B cell (primary cell): ENCODE measurements around the gene FFAR3. TPM values are rescaled to one million over a fixed set of nuclear protein-coding genes. Genes with fewer than 3 reads are reported as not detected.

ENCODE experiments used
- ATAC-seq: fragments of 200-7000 bp; cut with Tn5 transposase; one replicate; pipeline ENCODE4 v1.10.0; 2021; ENCODE audit warnings: low read depth, mild to moderate bottlenecking, moderate number of reproducible peaks, moderate library complexity
- CTCF ChIA-PET: fragments of 350-600 bp; sonication (Branson Sonifier 250); formaldehyde crosslinking; loops from one replicate; lab custom pipeline; 2021; ENCODE audit warnings: antibody characterized with exemption, inconsistent platforms; lab: Charles Lee
- POLR2A ChIA-PET: fragments of 350-600 bp; sonication (Branson Sonifier 250); formaldehyde crosslinking; loops from one replicate; lab custom pipeline; 2021; ENCODE audit warnings: antibody characterized with exemption; lab: Charles Lee
- DNase-seq: peaks from one replicate; pipeline ENCODE4 v3.0.0; 2013
- H2AFZ ChIP-seq: 2 replicates; pipeline ENCODE4 v1.6.1; 2012; ENCODE audit warnings: mild to moderate bottlenecking, low read depth, low read length; ENCODE audit not compliant: insufficient read depth, poor library complexity, severe bottlenecking
- H3K27ac ChIP-seq, 2 donors: 1 replicate in 1 of 2; 2 replicates in 1 of 2; pipeline ENCODE4 v1.5.1; 2012 to 2013; ENCODE audit warnings: low read length in 2 of 2, mild to moderate bottlenecking in 2 of 2, moderate library complexity in 1 of 2
- H3K27me3 ChIP-seq, 4 experiments: fragments of 200-600 bp in 1 of 4; sonication (generic) in 1 of 4; replicated peaks in 1 of 4; 1 replicate in 2 of 4; 2 replicates in 2 of 4; pipeline versions ENCODE4 v1.6.1 to v1.7.0; 2013 to 2016; ENCODE audit warnings: low read length in 3 of 4, mild to moderate bottlenecking in 2 of 4, mixed read lengths in 1 of 4, moderate library complexity in 1 of 4; ENCODE audit not compliant: insufficient read depth in 4 of 4, control insufficient read depth in 3 of 4; ENCODE audit errors: control extremely low read depth in 1 of 4
- H3K36me3 ChIP-seq, 2 experiments: replicated peaks in 1 of 2; 1 replicate in 1 of 2; 2 replicates in 1 of 2; pipeline versions ENCODE4 v1.6.1 to v1.7.1; 2013; ENCODE audit warnings: low read length in 1 of 2; ENCODE audit not compliant: insufficient read depth in 2 of 2, control insufficient read depth in 1 of 2; ENCODE audit errors: control extremely low read depth in 1 of 2, extremely low read depth in 1 of 2
- H3K4me1 ChIP-seq, 2 donors: fragments of 200-600 bp in 1 of 2; sonication (generic) in 1 of 2; 1 replicate in 1 of 2; 2 replicates in 1 of 2; pipeline versions ENCODE4 v1.5.1 to v1.6.1; 2013 to 2017; ENCODE audit warnings: low read length in 2 of 2; ENCODE audit not compliant: control insufficient read depth in 2 of 2, insufficient read depth in 2 of 2
- H3K4me2 ChIP-seq: replicated peaks from 2 replicates; pipeline ENCODE3; 2012; ENCODE audit warnings: mild to moderate bottlenecking, low read depth, low read length; ENCODE audit not compliant: poor library complexity, severe bottlenecking
- H3K4me3 ChIP-seq, 5 experiments: fragments of 200-600 bp in 1 of 5; sonication (generic) in 1 of 5; 1 replicate in 3 of 5; 2 replicates in 2 of 5; pipeline versions ENCODE4 v1.5.1 to v1.7.0; 2011 to 2016; ENCODE audit warnings: low read length in 4 of 5, mild to moderate bottlenecking in 4 of 5, low read depth in 2 of 5, control low read depth in 1 of 5, moderate library complexity in 1 of 5; ENCODE audit not compliant: insufficient read depth in 1 of 5; ENCODE audit errors: control extremely low read depth in 1 of 5, extremely low read depth in 1 of 5
- H3K79me2 ChIP-seq: fragments of 200-600 bp; sonication (generic); one replicate; pipeline ENCODE4 v1.6.0; 2016; ENCODE audit warnings: low read length; ENCODE audit not compliant: control insufficient read depth, insufficient read depth
- H3K9ac ChIP-seq: fragments of 200-600 bp; sonication (generic); 2 replicates; pipeline ENCODE4 v1.6.1; 2017; ENCODE audit warnings: mild to moderate bottlenecking, low read length, moderate library complexity
- H3K9me3 ChIP-seq, 3 donors: one replicate each; pipeline versions ENCODE4 v1.6.1 to v1.7.1; 2013; ENCODE audit warnings: low read length in 2 of 3; ENCODE audit not compliant: control insufficient read depth in 2 of 3, insufficient read depth in 1 of 3; ENCODE audit errors: control extremely low read depth in 1 of 3
- H4K20me1 ChIP-seq: 2 replicates; pipeline ENCODE4 v1.6.0; 2012; ENCODE audit warnings: mild to moderate bottlenecking, low read length; ENCODE audit not compliant: insufficient read depth, control insufficient read depth, poor library complexity, severe bottlenecking
- H3K27ac Mint-ChIP-seq: one replicate; pipeline ENCODE4 v1.8.0; 2021; ENCODE audit warnings: mixed read lengths
- H3K27me3 Mint-ChIP-seq: one replicate; pipeline ENCODE4 v1.8.0; 2021; ENCODE audit warnings: mixed read lengths
- H3K4me1 Mint-ChIP-seq: one replicate; pipeline ENCODE4 v1.8.0; 2021; ENCODE audit warnings: mixed read lengths
- H3K4me3 Mint-ChIP-seq: one replicate; pipeline ENCODE4 v1.8.0; 2021; ENCODE audit warnings: mixed read lengths
- H3K9me3 Mint-ChIP-seq: one replicate; pipeline ENCODE4 v1.8.0; 2022; ENCODE audit warnings: mixed read lengths; ENCODE audit not compliant: insufficient read depth
- CTCF ChIP-seq: fragments of 200-600 bp; IDR thresholded peaks from one replicate; pipeline ENCODE4 v1.8.0; 2022; ENCODE audit warnings: antibody characterized with exemption, mild to moderate bottlenecking
- EZH2 ChIP-seq: IDR thresholded peaks from 2 replicates; pipeline ENCODE4 v1.6.1; 2012; ENCODE audit warnings: borderline replicate concordance, low read depth, mild to moderate bottlenecking, moderate library complexity, low read length; ENCODE audit not compliant: insufficient read depth, poor library complexity, severe bottlenecking
- WGBS: methylation state at CpG from one replicate; pipeline ENCODE4 v1.1.5; 2013; ENCODE audit warnings: missing lambda C conversion rate; ENCODE audit not compliant: insufficient coverage; 5-methylcytosine and 5-hydroxymethylcytosine counted together
- intact Hi-C: fragments of 100-400 bp; cut with micrococcal nuclease; formaldehyde crosslinking; loops from one replicate; pipeline ENCODE4 v1.10.0; 2022
- polyA plus RNA-seq: library from polyadenylated mRNA; depleted of rRNA; stranded (reverse); fragments of >200 nt; gene quantifications from 2 replicates; pipeline ENCODE4 v1.2.3, GENCODE V29; 2012
- total RNA-seq, 2 donors: library from RNA; stranded (reverse); fragments of 120-200 nt in 1 of 2; gene quantifications; 1 replicate in 1 of 2; 2 replicates in 1 of 2; pipeline versions ENCODE4 v1.2.3 to v1.2.4, GENCODE V29; 2013 to 2022

The FFAR3 gene
- total and polyA plus RNA-seq, 2 donors (not counting 1 experiment from before 2014, with no cell fraction given) = 0.63 TPM; not detected in 1

DNA sequence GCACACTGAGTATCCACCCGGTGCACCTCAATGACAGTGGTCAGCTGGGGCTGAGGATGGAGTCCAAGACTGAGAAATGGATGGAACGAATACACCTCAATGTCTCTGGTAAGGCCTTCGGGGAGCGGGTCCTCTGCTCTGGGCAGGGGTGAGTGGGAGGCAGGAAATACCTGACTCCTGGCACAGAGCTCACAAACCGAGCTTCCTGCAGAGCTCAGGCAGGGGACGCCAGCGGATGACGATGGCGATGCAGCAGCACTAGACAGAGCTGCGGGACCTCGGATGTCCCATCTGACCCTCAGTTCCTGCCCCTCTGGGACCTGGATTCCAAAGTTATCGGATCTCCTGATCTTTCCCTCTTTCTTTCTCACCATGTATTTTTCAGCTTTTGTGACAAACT is 25.4 kb upstream of the FFAR3 start:
- DNase-seq (peak; percentile 51), ATAC-seq (no peak)
- no peaks in the 10 kb centered on the region for H3K9me3 Mint-ChIP-seq
- peak overlapping the region; percentile 86 for H3K9ac ChIP-seq
- H3K27me3 Mint-ChIP-seq = no peaks in the 10 kb centered on the region
- H3K4me1 ChIP-seq = peaks cover 68 to 86% of the 10 kb centered on the region in 2 donors
- WGBS = 9% methylated on average over 11 of the region's 12 CpGs
- peak overlapping the region; percentile 96 for H3K27ac Mint-ChIP-seq
- POLR2A ChIA-PET = interaction anchor here (1.0 to 7.6 kb wide), 4 partner anchors 9 to 16 kb away, joined by 6 to 106 read pairs (median 11); partner anchors contain the start of gene FFAR1
- H3K27me3 ChIP-seq = no peaks in the 10 kb centered on the region
- H4K20me1 ChIP-seq = peaks cover 80% of the 10 kb centered on the region
- peak overlapping the region; percentile 57 to 100 (median 88) for H3K4me3 ChIP-seq
- H3K4me1 Mint-ChIP-seq = peaks cover 82% of the 10 kb centered on the region
- no peak overlapping the region for H2AFZ ChIP-seq
- H3K4me2 ChIP-seq = peak overlapping the region; percentile 87
- peaks cover 99% of the 10 kb centered on the region for H3K79me2 ChIP-seq
- CTCF ChIA-PET = interaction anchor here (0.6 to 6.4 kb wide), 15 partner anchors 9 to 191 kb away, joined by 3 to 35 read pairs (median 6); partner anchors contain the start of genes FFAR1 and USF2
- intact Hi-C loops = loop anchor here (5.0 kb wide), 1 partner anchor 36 kb away; no protein-coding TSS in a partner anchor
- no peak for TF ChIP-seq EZH2
- no peak for TF ChIP-seq CTCF
- H3K36me3 ChIP-seq = peaks cover 3 to 72% of the 10 kb centered on the region in 2 experiments
- peak overlapping the region; percentile 59 to 75 for H3K27ac ChIP-seq
- H3K9me3 ChIP-seq = no peaks in the 10 kb centered on the region
- peak overlapping the region; percentile 81 for H3K4me3 Mint-ChIP-seq

DNA sequence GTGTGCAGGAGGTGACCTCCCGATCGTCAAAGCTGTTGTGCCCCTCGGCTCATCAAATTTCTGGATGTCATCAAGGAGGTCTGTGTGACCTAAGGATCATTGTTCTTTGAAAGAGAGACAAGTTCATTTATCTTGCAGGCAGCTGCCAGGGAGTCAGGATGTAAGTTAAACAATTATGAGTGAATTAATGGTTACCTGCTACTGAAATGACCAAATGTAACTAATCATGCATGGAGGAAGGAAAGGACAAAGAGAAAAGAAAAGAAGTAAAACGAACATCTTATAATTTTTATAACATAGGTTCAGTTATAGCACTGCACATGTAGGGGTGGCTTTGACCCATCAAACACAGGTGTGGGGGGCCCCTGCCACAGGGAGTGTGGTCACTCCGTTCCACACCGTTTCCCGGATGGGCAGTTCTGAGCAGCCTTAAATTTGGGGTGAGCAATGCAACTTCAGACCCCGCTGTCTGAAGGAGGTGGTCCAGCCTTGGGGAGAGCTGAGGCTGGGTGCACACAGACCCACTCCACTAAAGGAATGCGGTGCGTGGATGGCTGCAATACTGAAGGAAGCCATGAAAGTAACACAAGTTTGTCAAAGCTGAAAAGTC is 24.0 kb upstream of the FFAR3 start:
- H3K79me2 ChIP-seq = peaks cover 98% of the 10 kb centered on the region
- peak overlapping the region; percentile 81 for H3K4me3 Mint-ChIP-seq
- no peak overlapping the region for H2AFZ ChIP-seq
- H3K9me3 Mint-ChIP-seq = no peaks in the 10 kb centered on the region
- DNase-seq = no peak
- H3K4me2 ChIP-seq = peak overlapping the region; percentile 87
- POLR2A ChIA-PET = interaction anchor here (0.6 to 7.6 kb wide), 9 partner anchors 11 to 309 kb away, joined by 3 to 106 read pairs (median 5); partner anchors contain the start of gene FFAR1
- WGBS = 70% methylated on average over 7 of the region's 10 CpGs
- peak overlapping the region; percentile 86 for H3K9ac ChIP-seq
- no peak for ATAC-seq
- peak overlapping the region in 4 of 5 experiments; percentile 83 to 100 (median 94) for H3K4me3 ChIP-seq
- H3K27ac ChIP-seq = peak overlapping the region; percentile 30 to 59
- CTCF ChIA-PET = interaction anchor here (0.6 to 6.4 kb wide), 13 partner anchors 10 to 161 kb away, joined by 3 to 35 read pairs (median 5); partner anchors contain the start of gene FFAR1
- TF ChIP-seq CTCF (no peak), EZH2 (no peak)
- peak overlapping the region; percentile 96 for H3K27ac Mint-ChIP-seq
- no peaks in the 10 kb centered on the region for H3K9me3 ChIP-seq
- H3K27me3 Mint-ChIP-seq = no peaks in the 10 kb centered on the region
- peaks cover 91% of the 10 kb centered on the region for H4K20me1 ChIP-seq
- peaks cover 4 to 86% of the 10 kb centered on the region in 2 experiments for H3K36me3 ChIP-seq
- intact Hi-C loops = loop anchor here (5.0 kb wide), 1 partner anchor 37 kb away; no protein-coding TSS in a partner anchor
- peaks cover 79% of the 10 kb centered on the region for H3K4me1 Mint-ChIP-seq
- H3K27me3 ChIP-seq = no peaks in the 10 kb centered on the region
- peaks cover 64 to 87% of the 10 kb centered on the region in 2 donors for H3K4me1 ChIP-seq
